Neutrophil (primary cell): ENCODE measurements around the gene LDLR.

ENCODE experiments used
- H3K27ac ChIP-seq: fragments of 200-600 bp; sonication (generic); 2 replicates; pipeline ENCODE4 v1.5.1; 2016; ENCODE audit warnings: mild to moderate bottlenecking, moderate library complexity
- H3K27me3 ChIP-seq: fragments of 200-600 bp; sonication (generic); 2 replicates; pipeline ENCODE4 v1.6.0; 2016; ENCODE audit warnings: mild to moderate bottlenecking
- H3K36me3 ChIP-seq: fragments of 200-600 bp; sonication (generic); 2 replicates; pipeline ENCODE4 v1.5.1; 2017
- H3K4me1 ChIP-seq, 2 experiments: fragments of 200-600 bp in 1 of 2; sonication (generic) in 1 of 2; 1 replicate in 1 of 2; 2 replicates in 1 of 2; pipeline versions ENCODE4 v1.5.1 to v1.6.1; 2013 to 2016; ENCODE audit warnings: low read depth in 1 of 2, low read length in 1 of 2, mild to moderate bottlenecking in 1 of 2, moderate library complexity in 1 of 2; ENCODE audit not compliant: control insufficient read depth in 1 of 2, insufficient read depth in 1 of 2
- H3K4me3 ChIP-seq, 2 experiments: fragments of 200-600 bp in 1 of 2; sonication (generic) in 1 of 2; 1 replicate in 1 of 2; 2 replicates in 1 of 2; pipeline ENCODE4 v1.5.1; 2013 to 2016; ENCODE audit warnings: low read depth in 1 of 2, low read length in 1 of 2, mild to moderate bottlenecking in 1 of 2, moderate library complexity in 1 of 2
- H3K9me3 ChIP-seq: fragments of 200-600 bp; sonication (generic); 2 replicates; pipeline ENCODE4 v1.5.1; 2016
- TF ChIP-seq, protein P1 (sequence below): fragments of 200-600 bp; sonication (generic); IDR thresholded peaks from 2 replicates; pipeline ENCODE4 v1.5.1; 2016; ENCODE audit warnings: antibody characterized with exemption

LDLR gene

DNA sequence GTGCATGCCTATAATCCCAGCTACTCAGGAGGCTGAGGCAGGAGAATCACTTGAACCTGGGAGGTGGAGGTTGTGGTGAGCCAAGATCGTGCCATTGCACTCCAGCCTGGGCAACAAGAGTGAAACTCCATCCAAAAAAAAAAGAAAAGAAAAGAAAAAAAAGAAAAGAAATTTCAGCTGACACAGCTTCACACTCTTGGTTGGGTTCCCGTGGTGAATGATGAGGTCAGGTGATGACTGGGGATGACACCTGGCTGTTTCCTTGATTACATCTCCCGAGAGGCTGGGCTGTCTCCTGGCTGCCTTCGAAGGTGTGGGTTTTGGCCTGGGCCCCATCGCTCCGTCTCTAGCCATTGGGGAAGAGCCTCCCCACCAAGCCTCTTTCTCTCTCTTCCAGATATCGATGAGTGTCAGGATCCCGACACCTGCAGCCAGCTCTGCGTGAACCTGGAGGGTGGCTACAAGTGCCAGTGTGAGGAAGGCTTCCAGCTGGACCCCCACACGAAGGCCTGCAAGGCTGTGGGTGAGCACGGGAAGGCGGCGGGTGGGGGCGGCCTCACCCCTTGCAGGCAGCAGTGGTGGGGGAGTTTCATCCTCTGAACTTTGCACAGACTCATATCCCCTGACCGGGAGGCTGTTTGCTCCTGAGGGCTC is 22.0 kb downstream of the LDLR start:
- Histone ChIP-seq H3K9me3 (no peaks in the 10 kb centered on the region), H3K4me3 (no peak overlapping the region), H3K36me3 (no peaks in the 10 kb centered on the region), H3K4me1 (no peaks in the 10 kb centered on the region), H3K27ac (no peak overlapping the region), H3K27me3 (no peaks in the 10 kb centered on the region)
- TF ChIP-seq, protein P1, sequence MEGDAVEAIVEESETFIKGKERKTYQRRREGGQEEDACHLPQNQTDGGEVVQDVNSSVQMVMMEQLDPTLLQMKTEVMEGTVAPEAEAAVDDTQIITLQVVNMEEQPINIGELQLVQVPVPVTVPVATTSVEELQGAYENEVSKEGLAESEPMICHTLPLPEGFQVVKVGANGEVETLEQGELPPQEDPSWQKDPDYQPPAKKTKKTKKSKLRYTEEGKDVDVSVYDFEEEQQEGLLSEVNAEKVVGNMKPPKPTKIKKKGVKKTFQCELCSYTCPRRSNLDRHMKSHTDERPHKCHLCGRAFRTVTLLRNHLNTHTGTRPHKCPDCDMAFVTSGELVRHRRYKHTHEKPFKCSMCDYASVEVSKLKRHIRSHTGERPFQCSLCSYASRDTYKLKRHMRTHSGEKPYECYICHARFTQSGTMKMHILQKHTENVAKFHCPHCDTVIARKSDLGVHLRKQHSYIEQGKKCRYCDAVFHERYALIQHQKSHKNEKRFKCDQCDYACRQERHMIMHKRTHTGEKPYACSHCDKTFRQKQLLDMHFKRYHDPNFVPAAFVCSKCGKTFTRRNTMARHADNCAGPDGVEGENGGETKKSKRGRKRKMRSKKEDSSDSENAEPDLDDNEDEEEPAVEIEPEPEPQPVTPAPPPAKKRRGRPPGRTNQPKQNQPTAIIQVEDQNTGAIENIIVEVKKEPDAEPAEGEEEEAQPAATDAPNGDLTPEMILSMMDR, result no peak

DNA sequence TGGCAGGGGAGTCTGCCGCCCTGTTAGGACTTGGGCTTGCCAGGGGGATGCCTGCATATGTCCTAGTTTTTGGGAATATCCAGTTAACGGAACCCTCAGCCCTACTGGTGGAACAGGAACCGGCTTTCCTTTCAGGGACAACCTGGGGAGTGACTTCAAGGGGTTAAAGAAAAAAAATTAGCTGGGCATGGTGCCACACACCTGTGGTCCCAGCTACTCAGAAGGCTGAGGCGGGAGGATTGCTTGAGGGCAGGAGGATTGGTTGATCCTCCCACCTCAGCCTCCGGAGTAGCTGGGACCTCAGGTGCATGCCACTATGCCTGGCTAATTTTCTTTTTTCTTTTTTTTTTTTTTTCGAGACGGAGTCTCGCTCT is 22.5 kb downstream of the LDLR start:
- H3K27ac ChIP-seq, result no peak overlapping the region
- no peak overlapping the region for H3K4me3 ChIP-seq
- H3K4me1 ChIP-seq, result no peaks in the 10 kb centered on the region
- no peaks in the 10 kb centered on the region for H3K36me3 ChIP-seq
- H3K27me3 ChIP-seq, result no peaks in the 10 kb centered on the region
- no peaks in the 10 kb centered on the region for H3K9me3 ChIP-seq
- TF ChIP-seq, protein P1, result no peak

DNA sequence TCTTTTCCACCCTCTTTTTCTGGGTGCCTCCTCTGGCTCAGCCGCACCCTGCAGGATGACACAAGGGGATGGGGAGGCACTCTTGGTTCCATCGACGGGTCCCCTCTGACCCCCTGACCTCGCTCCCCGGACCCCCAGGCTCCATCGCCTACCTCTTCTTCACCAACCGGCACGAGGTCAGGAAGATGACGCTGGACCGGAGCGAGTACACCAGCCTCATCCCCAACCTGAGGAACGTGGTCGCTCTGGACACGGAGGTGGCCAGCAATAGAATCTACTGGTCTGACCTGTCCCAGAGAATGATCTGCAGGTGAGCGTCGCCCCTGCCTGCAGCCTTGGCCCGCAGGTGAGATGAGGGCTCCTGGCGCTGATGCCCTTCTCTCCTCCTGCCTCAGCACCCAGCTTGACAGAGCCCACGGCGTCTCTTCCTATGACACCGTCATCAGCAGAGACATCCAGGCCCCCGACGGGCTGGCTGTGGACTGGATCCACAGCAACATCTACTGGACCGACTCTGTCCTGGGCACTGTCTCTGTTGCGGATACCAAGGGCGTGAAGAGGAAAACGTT is 24.0 kb downstream of the LDLR start:
- TF ChIP-seq, protein P1, result no peak
- Histone ChIP-seq H3K36me3 (no peaks in the 10 kb centered on the region), H3K27ac (no peak overlapping the region)

DNA sequence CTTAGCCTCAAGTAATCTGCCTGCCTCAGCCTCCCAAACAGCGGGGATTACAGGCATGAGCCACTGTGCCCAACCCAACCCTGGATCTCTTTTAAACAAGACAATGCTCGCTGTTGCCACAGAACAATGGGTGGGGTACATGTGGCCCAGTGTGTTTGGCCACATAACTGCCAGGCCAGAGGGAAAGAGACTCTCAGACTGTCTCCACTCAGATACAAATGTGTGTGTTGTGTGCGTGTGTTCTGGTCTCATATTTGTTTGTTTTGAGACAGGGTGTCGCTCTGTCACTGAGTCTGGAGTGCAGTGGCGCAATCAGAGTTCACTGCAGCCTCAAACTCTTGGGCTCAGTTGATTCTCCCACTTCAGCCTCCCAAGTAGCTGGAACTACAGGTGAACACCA is 25.8 kb downstream of the LDLR start:
- Histone ChIP-seq H3K36me3 (no peaks in the 10 kb centered on the region), H3K27ac (no peak overlapping the region), H3K4me3 (no peak overlapping the region), H3K4me1 (no peaks in the 10 kb centered on the region), H3K27me3 (no peaks in the 10 kb centered on the region), H3K9me3 (no peaks in the 10 kb centered on the region)
- TF ChIP-seq, protein P1, result no peak

More for the DNA sequence above, 24.0 kb downstream of the LDLR start:
- H3K27me3 ChIP-seq, result no peaks in the 10 kb centered on the region
- H3K4me3 ChIP-seq, result no peak overlapping the region
- H3K9me3 ChIP-seq, result no peaks in the 10 kb centered on the region
- H3K4me1 ChIP-seq, result no peaks in the 10 kb centered on the region

DNA sequence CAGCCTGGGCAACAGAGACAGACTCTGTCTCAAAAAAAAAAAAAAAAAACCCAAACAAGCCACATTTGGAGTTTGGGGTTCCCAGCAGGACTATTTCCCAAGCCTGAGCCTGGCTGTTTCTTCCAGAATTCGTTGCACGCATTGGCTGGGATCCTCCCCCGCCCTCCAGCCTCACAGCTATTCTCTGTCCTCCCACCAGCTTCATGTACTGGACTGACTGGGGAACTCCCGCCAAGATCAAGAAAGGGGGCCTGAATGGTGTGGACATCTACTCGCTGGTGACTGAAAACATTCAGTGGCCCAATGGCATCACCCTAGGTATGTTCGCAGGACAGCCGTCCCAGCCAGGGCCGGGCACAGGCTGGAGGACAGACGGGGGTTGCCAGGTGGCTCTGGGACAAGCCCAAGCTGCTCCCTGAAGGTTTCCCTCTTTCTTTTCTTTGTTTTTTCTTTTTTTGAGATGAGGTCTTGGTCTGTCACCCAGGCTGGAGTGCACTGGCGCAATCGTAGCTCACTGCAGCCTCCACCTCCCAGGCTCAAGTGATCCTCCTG is 26.7 kb downstream of the LDLR start:
- TF ChIP-seq, protein P1, result no peak
- Histone ChIP-seq H3K27me3 (no peaks in the 10 kb centered on the region), H3K4me1 (no peaks in the 10 kb centered on the region), H3K27ac (no peak overlapping the region), H3K36me3 (no peaks in the 10 kb centered on the region), H3K9me3 (no peaks in the 10 kb centered on the region), H3K4me3 (no peak overlapping the region)
